OCI-LY1 (cell line): ENCODE measurements around the gene MAD1L1.

Experiments used
- H2AFZ ChIP-seq: fragments of 200-600 bp; sonication (generic), shearing (Covaris generic); 2 replicates; pipeline ENCODE4 v1.6.0; 2014; ENCODE audit warnings: antibody characterized with exemption, mild to moderate bottlenecking, low read length
- H3F3A ChIP-seq: fragments of 200-600 bp; sonication (generic), shearing (Covaris generic); 2 replicates; pipeline ENCODE4 v1.6.0; 2014; ENCODE audit warnings: mild to moderate bottlenecking, antibody characterized with exemption, low read length, moderate library complexity; ENCODE audit not compliant: insufficient read depth
- H3K27ac ChIP-seq: fragments of 200-600 bp; sonication (generic); 2 replicates; pipeline ENCODE4 v1.5.1; 2014; ENCODE audit warnings: low read length, mixed run types, mild to moderate bottlenecking, low read depth; ENCODE audit not compliant: poor library complexity, severe bottlenecking
- H3K27me3 ChIP-seq: fragments of 200-600 bp; sonication (generic); 2 replicates; pipeline ENCODE4 v1.6.0; 2014; ENCODE audit warnings: antibody characterized with exemption, mild to moderate bottlenecking, low read length, moderate library complexity; ENCODE audit not compliant: insufficient read depth
- H3K36me3 ChIP-seq: fragments of 200-600 bp; sonication (generic); 2 replicates; pipeline ENCODE4 v1.6.1; 2014; ENCODE audit warnings: mild to moderate bottlenecking, antibody characterized with exemption, low read length, moderate library complexity, mixed read lengths; ENCODE audit not compliant: insufficient read depth
- H3K4me1 ChIP-seq: fragments of 200-600 bp; sonication (generic); 2 replicates; pipeline ENCODE4 v1.5.1; 2014; ENCODE audit warnings: mild to moderate bottlenecking, low read length, moderate library complexity; ENCODE audit not compliant: insufficient read depth, severe bottlenecking
- H3K4me2 ChIP-seq: fragments of 200-600 bp; sonication (generic), shearing (Covaris generic); 2 replicates; pipeline ENCODE4 v1.6.1; 2014; ENCODE audit warnings: low read length
- H3K4me3 ChIP-seq: fragments of 200-600 bp; sonication (generic); 2 replicates; pipeline ENCODE4 v1.5.1; 2014; ENCODE audit warnings: low read length, low read depth, mild to moderate bottlenecking, mixed read lengths; ENCODE audit not compliant: poor library complexity, severe bottlenecking
- H3K79me2 ChIP-seq: fragments of 200-600 bp; shearing (Covaris generic); 2 replicates; pipeline ENCODE4 v1.6.1; 2016; ENCODE audit warnings: mixed run types, low read length, mixed read lengths; ENCODE audit not compliant: insufficient read depth
- H3K9ac ChIP-seq: fragments of 200-600 bp; sonication (generic), shearing (Covaris generic); 2 replicates; pipeline ENCODE4 v1.6.1; 2014; ENCODE audit warnings: mild to moderate bottlenecking, low read length, mixed read lengths
- H3K9me2 ChIP-seq: fragments of 200-600 bp; sonication (generic), shearing (Covaris generic); 2 replicates; pipeline ENCODE4 v1.6.1; 2014; ENCODE audit warnings: low read depth, mild to moderate bottlenecking, low read length, mixed read lengths
- H3K9me3 ChIP-seq: fragments of 200-600 bp; shearing (Covaris generic); 2 replicates; pipeline ENCODE4 v1.6.1; 2014; ENCODE audit warnings: low read length, mixed read lengths
- H4K20me1 ChIP-seq: fragments of 200-600 bp; sonication (generic), shearing (Covaris generic); 2 replicates; pipeline ENCODE4 v1.6.0; 2016; ENCODE audit warnings: mild to moderate bottlenecking, low read length; ENCODE audit not compliant: insufficient read depth
- EZH2 ChIP-seq: fragments of 200-600 bp; sonication (generic), shearing (Covaris generic); IDR thresholded peaks from 2 replicates; pipeline ENCODE4 v1.8.0; 2017; ENCODE audit warnings: borderline replicate concordance, mixed run types, mild to moderate bottlenecking, antibody characterized with exemption, low read length, moderate library complexity, mixed read lengths
- TF ChIP-seq, protein P1 (sequence below): fragments of 200-600 bp; sonication (generic), shearing (Covaris generic); IDR thresholded peaks from 2 replicates; pipeline ENCODE4 v1.5.1; 2017; ENCODE audit warnings: mild to moderate bottlenecking, antibody characterized with exemption, low read length, moderate library complexity, mixed read lengths

The MAD1L1 gene

GRCh38 chr7:1907751-1908365 is 324.9 kb downstream of the MAD1L1 start:
- no peak for TF ChIP-seq EZH2
- TF ChIP-seq, protein P1, sequence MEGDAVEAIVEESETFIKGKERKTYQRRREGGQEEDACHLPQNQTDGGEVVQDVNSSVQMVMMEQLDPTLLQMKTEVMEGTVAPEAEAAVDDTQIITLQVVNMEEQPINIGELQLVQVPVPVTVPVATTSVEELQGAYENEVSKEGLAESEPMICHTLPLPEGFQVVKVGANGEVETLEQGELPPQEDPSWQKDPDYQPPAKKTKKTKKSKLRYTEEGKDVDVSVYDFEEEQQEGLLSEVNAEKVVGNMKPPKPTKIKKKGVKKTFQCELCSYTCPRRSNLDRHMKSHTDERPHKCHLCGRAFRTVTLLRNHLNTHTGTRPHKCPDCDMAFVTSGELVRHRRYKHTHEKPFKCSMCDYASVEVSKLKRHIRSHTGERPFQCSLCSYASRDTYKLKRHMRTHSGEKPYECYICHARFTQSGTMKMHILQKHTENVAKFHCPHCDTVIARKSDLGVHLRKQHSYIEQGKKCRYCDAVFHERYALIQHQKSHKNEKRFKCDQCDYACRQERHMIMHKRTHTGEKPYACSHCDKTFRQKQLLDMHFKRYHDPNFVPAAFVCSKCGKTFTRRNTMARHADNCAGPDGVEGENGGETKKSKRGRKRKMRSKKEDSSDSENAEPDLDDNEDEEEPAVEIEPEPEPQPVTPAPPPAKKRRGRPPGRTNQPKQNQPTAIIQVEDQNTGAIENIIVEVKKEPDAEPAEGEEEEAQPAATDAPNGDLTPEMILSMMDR = no peak
- Histone ChIP-seq H3K4me3 (no peak overlapping the region), H3K27me3 (no peaks in the 10 kb centered on the region), H2AFZ (no peak overlapping the region), H3K79me2 (no peaks in the 10 kb centered on the region), H3K9ac (no peak overlapping the region), H3K4me1 (peaks cover 2% of the 10 kb centered on the region), H3K27ac (no peak overlapping the region), H3K4me2 (no peak overlapping the region), H4K20me1 (no peaks in the 10 kb centered on the region), H3K9me2 (no peaks in the 10 kb centered on the region), H3F3A (no peaks in the 10 kb centered on the region), H3K9me3 (no peaks in the 10 kb centered on the region), H3K36me3 (no peaks in the 10 kb centered on the region)

DNA sequence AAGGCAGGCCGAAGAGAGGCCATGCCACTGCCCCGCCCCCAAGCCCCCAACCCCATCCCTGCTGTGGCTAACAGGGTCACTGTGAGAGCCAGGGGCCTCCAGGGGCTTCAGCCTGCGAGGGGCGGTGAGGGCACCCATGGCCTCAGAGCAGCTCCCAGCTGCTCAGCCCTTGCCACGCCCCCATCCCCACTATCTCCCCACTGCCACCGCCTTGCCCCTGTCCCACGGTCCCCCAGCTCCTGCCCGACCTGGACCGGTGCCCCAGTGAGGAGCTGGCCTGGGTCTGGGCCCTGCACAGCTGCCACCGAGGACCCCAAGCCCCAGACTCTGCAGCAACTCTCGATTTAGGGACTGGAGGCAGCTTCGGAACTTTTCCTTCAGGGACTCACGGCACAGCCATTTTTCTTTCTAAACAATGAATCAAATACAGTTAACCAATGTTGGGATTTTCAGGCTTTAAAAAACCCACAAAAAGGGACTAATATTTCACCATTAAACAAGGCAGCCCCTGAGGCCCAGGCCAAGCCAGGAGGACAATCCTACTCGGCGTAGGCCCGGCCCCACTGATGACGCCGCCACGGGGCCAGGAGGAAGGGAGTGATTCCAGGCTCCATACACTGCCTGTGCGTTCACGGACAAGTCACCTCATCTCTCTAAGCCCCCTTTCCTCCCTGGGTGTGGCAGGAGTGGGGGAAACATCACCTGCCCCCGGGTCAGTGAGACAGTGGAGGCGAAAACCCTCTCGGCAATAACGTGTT is 325.6 kb downstream of the MAD1L1 start:
- no peak overlapping the region for H2AFZ ChIP-seq
- H3K9ac ChIP-seq = no peak overlapping the region
- no peak overlapping the region for H3K27ac ChIP-seq
- no peaks in the 10 kb centered on the region for H3K9me2 ChIP-seq
- no peaks in the 10 kb centered on the region for H3K79me2 ChIP-seq
- H3K36me3 ChIP-seq = no peaks in the 10 kb centered on the region
- no peak overlapping the region for H3K4me2 ChIP-seq
- no peaks in the 10 kb centered on the region for H4K20me1 ChIP-seq
- H3F3A ChIP-seq = no peaks in the 10 kb centered on the region
- no peaks in the 10 kb centered on the region for H3K27me3 ChIP-seq
- H3K4me1 ChIP-seq = no peaks in the 10 kb centered on the region
- TF ChIP-seq, protein P1 = no peak
- TF ChIP-seq EZH2 = no peak
- H3K9me3 ChIP-seq = no peaks in the 10 kb centered on the region
- H3K4me3 ChIP-seq = no peak overlapping the region

GRCh38 chr7:1906087-1906830 is 326.5 kb downstream of the MAD1L1 start:
- Histone ChIP-seq H3K4me1 (no peaks in the 10 kb centered on the region), H3K27ac (no peak overlapping the region), H3K9me3 (no peaks in the 10 kb centered on the region), H2AFZ (no peak overlapping the region), H3K27me3 (no peaks in the 10 kb centered on the region), H3K4me3 (no peak overlapping the region), H3F3A (no peaks in the 10 kb centered on the region), H3K79me2 (no peaks in the 10 kb centered on the region), H3K9me2 (no peaks in the 10 kb centered on the region), H4K20me1 (no peaks in the 10 kb centered on the region), H3K4me2 (no peak overlapping the region), H3K36me3 (no peaks in the 10 kb centered on the region), H3K9ac (no peak overlapping the region)
- TF ChIP-seq, protein P1 = no peak
- no peak for TF ChIP-seq EZH2
